SHP77 treated with DMSO at 0.1 percent for 48 hours (cell line): ENCODE results near the gene EMP3.
"Not testable (repeated sequence)": the region's sequence is repeated elsewhere in the genome, so short reads cannot be mapped to it uniquely, and the experiment has no call there.

Experiments
- DNase-seq: peaks from one replicate; lab custom pipeline; 2025; lab: John Stamatoyannopoulos, UW

Gene EMP3, protein sequence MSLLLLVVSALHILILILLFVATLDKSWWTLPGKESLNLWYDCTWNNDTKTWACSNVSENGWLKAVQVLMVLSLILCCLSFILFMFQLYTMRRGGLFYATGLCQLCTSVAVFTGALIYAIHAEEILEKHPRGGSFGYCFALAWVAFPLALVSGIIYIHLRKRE

DNA sequence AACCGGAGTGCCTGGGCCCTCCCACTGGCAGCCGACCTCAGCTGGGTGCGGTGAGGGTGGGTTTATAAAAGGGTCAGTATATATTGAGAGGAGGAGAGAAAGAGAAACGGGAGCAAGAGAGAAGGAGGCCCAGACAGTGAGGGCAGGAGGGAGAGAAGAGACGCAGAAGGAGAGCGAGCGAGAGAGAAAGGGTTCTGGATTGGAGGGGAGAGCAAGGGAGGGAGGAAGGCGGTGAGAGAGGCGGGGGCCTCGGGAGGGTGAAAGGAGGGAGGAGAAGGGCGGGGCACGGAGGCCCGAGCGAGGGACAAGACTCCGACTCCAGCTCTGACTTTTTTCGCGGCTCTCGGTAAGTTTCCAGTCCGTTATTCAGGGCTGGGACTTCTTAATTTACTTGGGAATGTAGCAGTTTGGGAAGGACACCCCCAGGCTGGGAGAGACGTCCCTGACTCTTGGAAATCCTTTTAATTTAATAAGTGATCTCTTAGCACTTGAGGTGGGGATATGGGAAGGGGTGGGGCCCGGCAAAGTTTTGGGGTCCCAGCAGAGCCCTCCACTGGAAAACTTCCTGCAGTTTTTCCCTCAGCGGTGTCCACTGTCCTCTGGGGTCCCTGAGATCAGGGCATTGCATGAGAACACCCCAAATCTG lies at the start of gene EMP3:
EMP3 (plus strand) TSS at position 288 of the 646 bp plus-strand sequence. CDS start 1,293 bp downstream, outside the sequence.
- no peak for DNase-seq

DNA sequence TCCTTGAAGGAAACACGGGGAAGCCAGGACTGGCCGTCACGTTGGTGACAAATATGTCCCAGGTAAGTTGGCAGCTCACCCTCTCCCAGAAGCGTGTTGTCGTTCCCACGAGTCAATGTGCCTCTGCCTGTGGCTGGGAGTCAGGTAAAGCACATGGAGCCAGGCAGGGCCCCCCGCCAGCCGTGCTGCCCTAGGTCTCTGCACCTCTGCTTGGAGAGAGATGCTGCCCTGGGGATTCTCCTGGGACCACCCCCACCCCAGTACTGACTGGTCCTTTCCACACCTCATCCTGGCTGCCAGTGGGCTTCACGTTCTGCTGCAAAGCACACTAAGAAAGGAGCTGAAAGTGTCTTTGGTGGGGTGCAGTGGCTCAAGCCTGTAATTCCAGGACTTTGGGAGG lies 45.6 kb upstream of the EMP3 start:
- DNase-seq: no peak

DNA sequence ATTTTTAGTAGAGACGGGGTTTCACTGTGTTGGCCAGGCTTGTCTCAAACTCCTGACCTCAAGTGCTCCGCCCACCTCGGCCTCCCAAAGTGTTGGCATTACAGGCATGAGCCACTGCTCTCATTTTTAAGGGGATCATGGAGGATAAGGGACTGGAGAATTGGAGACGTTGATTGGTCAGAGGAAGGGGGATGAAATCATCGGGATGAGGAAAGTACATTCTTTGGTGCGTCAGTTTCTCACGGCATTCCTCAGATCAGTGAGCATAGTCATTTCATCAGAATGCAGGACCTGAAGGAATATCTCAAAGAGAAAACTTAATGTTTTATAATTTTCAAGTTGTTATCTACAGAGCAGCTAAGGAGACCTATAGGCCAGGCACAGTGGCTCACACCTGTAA lies 41.4 kb upstream of the EMP3 start:
- DNase-seq: no peak

DNA sequence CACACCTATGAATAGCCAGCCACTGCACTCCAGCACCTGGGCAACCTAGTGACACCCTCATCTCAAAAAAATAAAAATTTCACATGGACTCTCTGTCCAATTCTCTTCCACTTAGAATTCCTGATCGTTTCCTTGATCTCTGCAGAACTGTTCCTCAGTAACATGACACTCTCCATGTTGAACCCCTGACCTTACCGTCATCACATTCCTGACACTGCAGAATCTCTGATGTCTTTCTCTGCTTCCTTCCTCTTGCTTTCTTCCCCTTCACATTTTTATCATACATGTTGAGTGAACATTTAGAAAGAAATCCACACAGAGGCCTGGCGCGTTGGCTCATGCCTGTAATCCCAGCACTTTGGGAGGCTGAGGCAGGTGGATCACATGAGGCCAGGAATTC lies 40.5 kb upstream of the EMP3 start:
- DNase-seq: no peak

DNA sequence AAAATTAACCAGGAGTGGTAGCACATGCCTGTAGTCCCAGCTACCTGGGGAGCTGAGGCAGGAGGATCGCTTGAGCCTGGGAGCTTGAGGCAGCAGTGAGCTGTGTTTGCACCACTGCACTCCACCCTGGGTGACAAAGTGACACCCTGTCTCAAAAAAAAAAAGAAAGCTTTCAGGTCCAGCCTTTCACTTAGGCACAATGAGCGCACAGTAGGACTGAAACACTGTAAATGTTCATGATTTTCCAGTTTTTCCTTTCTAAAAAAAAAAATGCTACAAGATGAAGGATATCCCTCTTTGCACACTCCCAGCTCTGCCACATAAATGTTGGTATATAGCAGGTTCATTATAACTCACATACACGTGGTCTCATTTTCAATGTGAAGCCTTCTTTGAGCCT lies 37.6 kb upstream of the EMP3 start:
- no peak for DNase-seq

DNA sequence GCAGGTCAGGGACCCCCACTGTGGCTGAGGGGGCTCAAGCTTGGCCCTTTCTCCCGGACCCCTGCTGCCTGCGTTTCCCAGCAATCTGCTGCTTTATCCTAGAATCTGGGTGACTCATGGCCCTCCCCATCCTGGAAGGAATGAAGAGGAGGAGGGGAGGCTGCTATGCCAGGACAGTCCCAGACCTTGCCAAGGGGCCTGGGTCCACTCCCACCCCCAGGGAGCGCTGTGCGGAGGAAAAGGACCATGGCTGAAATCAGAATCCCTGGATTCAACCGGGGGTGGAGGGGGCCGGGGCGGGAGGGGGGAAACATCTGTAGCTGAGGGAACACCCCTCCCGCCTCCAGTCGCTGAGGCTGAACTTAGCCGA lies 35.0 kb upstream of the EMP3 start:
- no peak for DNase-seq

DNA sequence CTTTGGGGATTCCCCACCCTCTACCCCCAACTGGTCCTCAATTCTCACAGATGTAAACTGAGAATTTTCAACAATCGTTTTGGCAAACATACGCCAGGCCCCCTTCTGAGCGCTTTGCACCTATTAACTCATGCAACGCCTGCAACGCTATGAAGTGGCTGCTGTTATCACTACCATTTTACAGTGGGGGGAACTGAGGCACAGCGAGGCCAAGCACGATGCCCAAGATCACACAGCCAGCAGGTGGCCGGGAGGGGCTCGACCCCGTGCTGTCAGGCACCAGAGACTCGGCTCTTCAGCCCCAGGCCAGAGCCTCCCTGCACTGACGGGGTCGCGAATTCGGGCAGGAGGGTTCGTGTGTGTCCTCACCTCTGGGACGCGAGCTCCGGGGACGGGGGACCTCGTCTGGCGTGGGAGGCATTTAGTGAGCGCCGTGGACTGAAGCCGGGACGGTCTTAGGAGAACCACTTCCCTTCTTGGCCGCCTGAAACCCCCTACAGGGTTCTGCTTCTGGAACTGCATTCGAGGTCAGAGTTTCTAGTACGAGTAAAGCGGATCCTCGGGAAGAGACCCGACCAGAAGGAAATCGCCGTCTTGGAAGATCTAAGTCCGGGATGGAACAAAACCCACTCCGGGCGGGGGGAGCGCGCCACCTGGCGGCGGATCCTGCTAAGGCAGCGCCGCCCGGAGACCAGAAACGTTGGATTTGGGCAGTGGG lies 34.4 kb upstream of the EMP3 start:
- DNase-seq: no peak

DNA sequence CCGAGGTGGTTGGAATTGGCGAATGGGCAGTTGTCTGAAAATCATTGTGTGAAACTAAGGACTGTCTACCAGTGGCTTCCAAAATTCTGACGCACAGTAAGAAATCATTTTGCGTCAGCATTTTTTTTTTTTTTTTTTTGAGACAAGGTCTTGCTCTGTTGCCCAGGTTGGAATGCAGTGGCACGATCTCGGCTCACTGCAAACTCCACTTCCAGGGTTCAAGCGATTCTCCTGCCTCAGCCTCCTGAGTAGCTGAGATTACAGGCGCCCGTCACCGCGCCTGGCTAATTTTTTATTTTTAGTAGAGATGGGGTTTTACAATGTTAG lies 33.9 kb upstream of the EMP3 start:
- DNase-seq: not testable (repeated sequence)

DNA sequence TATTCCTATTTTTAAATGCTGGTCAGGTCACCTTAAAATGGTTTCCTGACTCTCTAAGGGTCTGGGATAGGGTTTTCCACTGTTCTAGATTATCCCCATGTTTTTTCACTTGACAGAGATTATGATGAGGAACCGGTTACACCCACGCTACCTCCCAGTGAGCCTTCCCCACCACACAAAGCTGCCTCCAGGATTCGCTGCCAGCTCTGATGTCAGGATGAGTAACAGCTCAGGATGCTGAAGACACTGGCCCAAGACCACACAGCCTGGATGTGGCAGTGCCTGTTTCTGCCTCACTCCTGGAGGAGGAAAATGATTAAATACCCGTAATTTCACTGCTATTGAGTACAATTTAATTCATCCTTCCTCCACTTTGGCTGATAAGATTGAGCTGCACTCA lies 32.6 kb upstream of the EMP3 start:
- no peak for DNase-seq

DNA sequence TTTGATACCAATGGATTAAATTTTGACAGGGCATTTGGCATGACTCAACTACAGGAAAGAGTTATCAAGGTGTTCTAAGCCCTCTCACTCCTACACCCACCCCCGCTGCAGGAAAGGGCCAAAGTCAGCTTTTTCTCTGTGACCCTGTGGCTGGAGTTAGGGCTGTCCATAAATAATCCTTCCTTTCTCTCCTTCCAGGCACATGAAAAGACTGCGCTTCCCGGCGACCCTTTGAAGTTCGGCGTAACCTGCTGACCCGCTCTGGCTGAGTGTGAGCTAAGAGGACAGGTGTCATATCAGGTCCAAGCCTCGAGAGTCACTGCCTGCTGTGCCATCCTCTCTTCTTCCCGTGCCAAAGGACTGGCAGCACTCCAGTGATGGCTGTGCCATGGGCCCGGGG lies 29.9 kb upstream of the EMP3 start:
- no peak for DNase-seq

DNA sequence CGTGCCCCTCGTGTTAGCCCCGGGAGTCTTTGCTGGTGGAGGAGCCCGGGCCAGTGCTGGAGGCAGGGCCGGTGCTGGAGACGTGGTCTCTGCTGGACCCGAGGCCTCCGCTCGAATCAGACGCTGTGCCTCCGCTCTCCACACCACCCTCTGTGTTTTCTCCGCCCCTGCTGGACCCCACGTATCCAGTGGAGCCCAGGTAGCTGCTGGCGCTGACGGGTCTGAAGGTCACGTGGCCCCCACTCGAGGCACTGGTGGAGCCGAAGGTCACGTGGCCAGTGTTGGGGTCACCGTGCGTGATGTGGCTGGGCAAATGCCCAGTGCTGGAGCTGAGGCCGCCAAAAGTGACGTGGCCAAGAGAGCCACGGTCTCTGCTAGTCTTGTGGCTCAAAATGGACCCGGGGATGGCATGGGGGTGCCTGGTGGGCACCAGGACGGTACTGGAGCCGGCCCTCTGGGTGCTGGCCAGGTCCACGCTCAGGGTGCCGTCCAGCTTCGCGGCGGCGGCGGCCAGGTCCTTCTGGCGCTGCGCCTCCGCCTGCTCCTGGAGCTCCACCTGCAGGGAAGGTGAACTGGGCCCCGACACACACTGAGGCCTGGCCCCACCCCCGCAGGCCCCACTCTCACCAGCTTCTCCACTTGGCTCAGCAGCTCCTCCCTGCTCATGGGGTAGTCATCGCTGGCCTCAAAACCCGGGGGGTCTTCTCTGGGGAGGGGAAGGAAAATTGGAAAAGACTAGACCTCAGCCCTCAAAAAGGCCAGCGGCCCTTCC lies 28.2 kb upstream of the EMP3 start:
- no peak for DNase-seq

DNA sequence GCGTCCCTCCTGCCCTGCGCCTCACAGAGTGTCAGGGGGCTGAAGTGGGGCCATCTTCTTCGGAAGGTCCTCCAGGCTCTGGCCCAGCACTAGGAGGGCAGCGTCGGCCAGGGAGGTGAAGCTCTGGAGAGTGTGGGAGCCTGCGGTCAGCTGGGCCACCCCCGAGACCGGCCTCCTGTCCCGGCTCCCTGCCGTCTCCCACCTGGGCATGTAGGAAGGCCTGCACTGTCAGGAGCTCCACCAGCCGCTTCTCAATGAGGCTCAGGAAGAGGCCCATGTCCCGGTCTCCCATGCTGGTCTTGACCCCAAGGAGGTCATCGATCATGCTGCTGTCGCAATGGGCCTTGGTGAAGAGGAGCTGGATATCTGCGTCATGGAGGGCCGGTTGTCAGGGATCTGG lies 27.4 kb upstream of the EMP3 start:
- DNase-seq: no peak

DNA sequence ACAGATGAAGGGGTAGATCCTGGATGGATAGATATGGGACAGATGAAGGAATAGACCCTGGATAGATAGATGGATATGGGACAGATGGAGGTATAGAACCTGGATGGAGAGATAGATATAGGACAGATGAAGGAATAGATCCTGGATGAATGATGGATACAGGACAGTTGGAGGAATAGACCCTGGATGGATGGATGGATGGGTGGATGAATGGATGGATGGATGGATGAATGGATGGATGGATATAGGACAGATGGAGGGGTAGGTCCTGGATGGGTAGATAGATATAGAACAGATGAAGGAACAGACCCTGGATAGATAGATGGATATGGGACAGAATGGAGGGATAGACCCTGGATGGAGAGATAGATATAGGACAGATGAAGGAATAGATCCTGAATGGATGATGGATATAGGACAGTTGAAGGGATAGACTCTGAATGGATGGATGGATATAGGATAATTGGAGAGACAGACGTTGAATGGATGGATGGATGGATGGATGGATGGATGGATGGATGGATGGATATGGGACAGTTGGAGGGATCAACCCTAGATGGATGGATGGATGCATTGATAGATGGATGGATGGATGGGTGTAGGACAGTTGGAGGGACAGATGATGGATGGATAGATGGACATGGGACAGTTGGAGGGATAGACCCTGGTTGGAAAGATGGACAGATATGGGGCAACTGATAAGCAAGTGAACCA lies 23.3 kb upstream of the EMP3 start:
- DNase-seq: no peak

DNA sequence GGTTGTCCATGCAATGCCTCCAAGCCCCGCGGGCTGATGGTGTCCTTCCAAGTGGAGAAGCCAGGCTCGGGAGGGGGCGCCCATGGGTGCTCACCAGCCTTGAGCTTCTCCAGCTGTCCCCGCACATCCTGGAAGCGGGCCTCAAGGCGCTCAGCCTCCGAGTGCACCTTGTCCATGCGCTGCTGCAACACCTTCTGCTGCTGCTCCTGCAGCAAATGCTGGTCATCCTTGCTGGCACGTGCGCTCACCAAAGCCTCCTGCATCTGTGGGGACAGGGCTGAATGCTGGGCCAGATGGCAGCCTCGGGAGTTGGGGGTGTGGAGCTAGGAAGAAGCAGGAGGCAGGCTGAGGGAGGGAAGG lies 22.8 kb upstream of the EMP3 start:
- no peak for DNase-seq

DNA sequence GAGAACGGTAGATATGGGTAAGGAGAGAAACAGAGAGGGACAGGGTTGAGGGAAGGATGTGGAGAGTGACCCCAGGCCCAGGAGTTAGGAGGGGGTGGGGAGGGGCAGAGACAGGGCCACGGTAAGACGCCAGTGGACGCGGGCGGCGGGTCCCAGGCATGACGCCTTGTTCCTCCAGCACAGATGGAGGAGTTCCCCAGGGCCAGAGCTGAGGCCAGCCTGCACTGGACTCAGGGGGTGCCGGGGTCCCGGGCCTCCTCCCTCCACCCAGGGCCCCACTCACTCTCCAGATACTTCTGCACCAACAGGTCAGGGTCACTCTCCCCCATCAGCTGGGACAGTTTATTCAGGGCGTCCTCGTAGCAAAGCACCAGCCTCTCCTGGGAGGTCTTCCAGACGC lies 22.0 kb upstream of the EMP3 start:
- no peak for DNase-seq

DNA sequence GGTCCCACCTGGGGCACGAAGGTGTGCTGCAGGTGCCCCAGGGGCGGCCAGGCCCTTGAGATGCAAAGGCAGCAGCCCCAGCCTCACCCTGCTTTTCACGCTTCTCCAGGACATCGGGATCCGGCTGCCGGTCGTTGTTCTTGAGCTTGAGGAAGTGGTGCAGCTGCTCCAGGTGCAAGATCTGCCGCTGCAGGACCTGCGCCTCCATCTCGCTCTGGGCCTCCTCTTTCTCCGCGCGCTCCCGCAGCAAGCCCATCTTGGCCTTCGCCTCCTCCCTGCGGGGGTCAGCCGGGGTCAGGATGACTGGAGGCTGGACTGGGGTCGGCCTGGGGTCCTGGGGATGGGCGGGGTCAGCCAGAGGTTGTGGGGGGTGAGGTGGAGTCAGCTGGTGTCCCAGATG lies 21.5 kb upstream of the EMP3 start:
- no peak for DNase-seq

DNA sequence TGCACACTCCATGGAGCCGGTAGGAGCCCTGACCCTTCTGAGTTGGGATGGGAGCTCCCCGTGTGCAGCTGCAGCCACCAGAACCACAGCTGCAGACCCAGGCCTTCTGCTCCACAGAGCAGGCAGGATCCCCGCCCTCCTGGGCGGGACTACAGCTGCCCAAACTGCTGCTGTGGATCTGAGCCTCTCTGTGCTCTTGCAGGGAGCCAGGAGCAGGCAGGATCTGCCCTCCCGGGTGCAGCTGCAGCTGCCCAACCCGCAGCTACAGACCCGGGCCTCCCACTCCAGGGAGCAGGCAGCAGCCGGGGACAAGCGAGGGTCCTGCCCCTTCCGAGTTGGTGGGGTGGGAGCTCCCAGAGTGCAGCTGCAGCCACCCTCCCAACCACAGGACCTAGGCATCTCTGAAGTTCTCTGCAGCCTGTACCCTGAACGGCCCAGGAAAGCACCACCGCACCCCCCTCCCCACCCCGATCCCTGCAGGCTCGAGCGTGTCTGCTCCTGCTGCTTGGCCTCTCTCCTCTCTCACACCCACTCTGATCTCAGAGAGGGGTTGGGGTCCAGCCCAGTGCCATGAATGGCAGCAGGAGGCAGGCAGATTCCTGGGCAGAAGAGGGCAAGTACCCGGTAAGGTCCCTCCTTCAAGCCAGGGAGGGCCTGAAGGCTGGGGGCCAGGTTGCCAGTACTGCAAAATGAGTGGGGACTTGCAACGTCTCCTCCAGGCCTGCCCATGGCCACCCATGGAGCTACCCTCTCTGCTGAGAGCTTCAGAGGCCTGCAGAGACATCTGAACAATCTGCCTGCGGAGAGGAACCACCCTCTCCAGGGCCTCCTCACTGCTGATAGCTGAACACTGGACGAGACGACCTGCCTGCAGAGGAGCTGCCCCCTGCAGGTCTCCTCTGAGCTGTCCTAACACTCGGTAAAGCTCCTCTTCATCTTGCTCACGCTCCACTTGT lies 16.4 kb upstream of the EMP3 start:
- DNase-seq: no peak

DNA sequence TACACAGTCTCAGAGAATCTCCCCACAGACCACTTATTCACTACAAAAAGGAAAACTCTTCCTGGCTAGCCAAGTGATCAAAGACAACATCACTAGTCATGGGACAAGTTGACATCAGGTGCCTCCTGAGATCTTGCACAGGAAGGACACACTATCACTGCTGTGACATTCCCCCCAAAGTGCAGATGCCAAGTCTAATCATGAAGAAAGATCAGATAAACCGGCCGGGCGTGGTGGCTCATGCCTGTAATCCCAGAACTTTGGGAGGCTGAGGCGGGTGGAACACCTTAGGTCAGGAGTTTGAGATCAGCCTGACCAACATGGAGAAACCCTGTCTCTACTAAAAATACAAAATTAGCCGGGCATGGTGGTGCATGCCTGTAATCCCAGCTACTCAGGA lies 15.6 kb upstream of the EMP3 start:
- DNase-seq: not testable (repeated sequence)

DNA sequence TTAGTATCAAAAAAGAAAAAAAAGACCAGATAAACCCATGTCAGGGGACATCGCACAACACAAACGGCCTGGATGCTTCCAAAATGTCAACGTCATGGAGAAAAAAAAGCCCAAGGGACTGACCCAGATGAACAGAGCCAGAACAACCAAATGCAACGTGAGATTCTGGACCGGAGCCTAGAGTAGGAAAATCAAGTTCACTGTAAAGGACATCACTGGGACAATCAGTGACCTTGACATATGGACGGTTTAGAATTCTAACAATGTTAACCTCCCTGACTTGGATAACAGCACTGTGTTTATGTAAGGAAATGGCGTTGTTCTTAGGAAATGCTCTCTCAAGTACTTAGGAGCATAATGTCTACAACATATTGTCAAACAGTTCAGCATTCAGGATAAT lies 15.1 kb upstream of the EMP3 start:
- DNase-seq: no peak

DNA sequence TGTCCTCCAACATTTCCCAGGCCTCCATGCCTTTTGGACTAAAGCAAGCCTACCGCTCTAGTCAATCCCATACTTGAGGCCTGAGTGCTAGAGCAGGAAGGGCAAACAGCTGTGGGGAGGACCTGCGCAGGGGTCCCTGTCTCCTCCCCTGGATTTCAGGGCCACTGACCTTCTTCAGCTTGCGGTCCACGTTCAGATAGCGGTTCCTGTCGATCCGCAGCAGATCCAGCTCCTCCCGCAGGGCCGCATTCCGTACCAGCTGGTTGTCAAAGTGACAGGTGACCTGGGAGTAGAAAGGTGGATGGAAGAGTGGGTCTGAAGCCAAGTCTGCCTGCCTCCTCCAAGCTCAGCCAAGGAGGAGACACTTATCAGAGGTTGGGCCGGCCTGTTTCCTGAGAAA lies 14.0 kb upstream of the EMP3 start:
- no peak for DNase-seq

DNA sequence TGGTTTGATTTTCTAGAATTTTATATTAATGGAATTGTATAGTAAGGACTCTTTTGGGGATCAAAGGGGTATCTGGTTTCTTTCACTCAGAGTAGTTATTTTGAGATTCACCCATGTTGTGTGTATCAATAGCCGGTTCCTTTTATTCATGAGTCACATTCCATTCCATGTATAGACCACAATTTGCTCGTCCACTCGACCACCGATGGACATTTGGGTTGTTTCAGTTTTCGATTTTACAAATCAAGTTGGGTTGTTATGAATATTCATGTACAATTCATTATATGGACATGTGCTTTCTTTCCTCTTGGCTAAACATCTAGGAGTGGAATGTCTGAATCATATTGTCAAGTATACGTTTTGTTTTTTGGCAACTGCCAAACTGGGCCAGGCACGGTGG lies 9.6 kb upstream of the EMP3 start:
- DNase-seq: no peak

DNA sequence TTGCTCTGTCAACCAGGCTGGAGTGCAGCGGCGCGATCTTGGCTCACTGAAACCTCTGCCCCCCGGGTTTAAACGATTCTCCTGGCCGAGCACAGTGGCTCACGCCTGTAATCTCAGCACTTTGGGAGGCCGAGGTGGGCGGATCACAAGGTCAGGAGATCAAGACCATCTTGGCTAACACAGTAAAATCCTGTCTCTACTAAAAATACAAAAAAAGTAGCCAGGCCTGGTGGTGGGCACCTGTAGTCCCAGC lies 7.7 kb upstream of the EMP3 start:
- DNase-seq: not testable (repeated sequence)
